ENCODE measurements around the gene PHLDA1.

DNA sequence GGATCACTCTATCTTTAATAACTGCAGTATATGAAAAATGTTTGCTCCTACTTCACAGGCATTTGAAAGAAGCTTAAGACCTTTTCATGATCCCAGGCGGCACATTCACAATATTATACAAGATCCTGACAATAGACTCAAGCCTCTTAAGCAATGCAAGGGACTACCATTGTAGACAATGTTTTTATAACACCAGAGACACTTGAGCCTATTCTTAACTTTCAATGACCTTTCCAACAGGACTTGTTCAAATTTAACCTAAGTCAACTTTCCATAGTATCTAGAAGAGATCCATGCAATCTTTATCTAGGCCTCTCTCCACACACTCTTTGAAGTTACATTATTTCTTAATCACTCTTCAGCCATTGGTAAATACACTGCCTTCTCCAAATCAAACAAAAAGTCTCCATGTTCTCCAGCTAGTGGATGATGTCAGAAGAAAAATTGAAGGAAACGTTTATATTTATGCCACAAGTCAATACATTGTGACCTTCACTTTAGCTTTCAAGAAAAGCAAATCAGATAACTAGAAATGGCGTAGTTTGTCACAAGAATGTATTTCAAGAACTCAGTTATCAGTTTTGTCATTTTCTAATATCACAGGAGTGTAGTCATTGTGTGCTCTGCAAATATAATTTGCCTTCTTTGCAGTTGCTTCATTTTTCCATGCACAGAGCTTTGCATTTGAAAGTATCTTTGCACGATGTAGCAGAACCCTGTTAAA lies 41.2 kb downstream of the PHLDA1 start:
- TF ChIP-seq CTCF (IDR thresholded peaks at IDR 0.05) (no peak), POLR2A (IDR thresholded peaks at IDR 0.05) (no peak), EP300 (IDR thresholded peaks at IDR 0.05) (no peak)
